OCI-LY7 (cell line): Measurements from ENCODE around the gene ACP3. TPM values are rescaled to one million over a fixed set of nuclear protein-coding genes. Genes with fewer than 3 reads are reported as not detected.
A peak's percentile ranks its signal among the peaks of the same experiment; 100 is the strongest.

ENCODE experiments used
- BruUV-seq: library from RNA; stranded (reverse); fragments of 400-500 nt; replicated peaks from 2 replicates; lab custom pipeline; 2021; lab: Mats Ljungman, UMichigan
- CTCF ChIA-PET: fragments of 300-600 bp; sonication (Branson Sonifier 250); formaldehyde crosslinking; loops from one replicate; lab custom pipeline; 2022; ENCODE audit warnings: antibody characterized with exemption; ENCODE audit not compliant: unreplicated experiment; lab: Charles Lee
- POLR2A ChIA-PET: fragments of 300-600 bp; sonication (Branson Sonifier 250); formaldehyde crosslinking; loops from one replicate; lab custom pipeline; 2022; ENCODE audit warnings: antibody characterized with exemption; lab: Charles Lee
- DNase-seq: peaks from one replicate; pipeline ENCODE4 v3.0.0-alpha.2; 2015; ENCODE audit warnings: low spot score
- H2AFZ ChIP-seq: fragments of 200-600 bp; sonication (generic), shearing (Covaris generic); 2 replicates; pipeline ENCODE4 v1.6.1; 2014; ENCODE audit warnings: mild to moderate bottlenecking, antibody characterized with exemption, low read length, moderate library complexity
- H3K27ac ChIP-seq: fragments of 200-600 bp; sonication (generic); 2 replicates; pipeline ENCODE4 v1.5.1; 2014; ENCODE audit warnings: mixed run types, low read depth, mild to moderate bottlenecking, moderate library complexity, low read length, inconsistent platforms; ENCODE audit not compliant: poor library complexity, severe bottlenecking
- H3K36me3 ChIP-seq: fragments of 200-600 bp; sonication (generic); 2 replicates; pipeline ENCODE4 v1.6.1; 2014; ENCODE audit warnings: mild to moderate bottlenecking, antibody characterized with exemption, low read length, moderate library complexity, mixed read lengths; ENCODE audit not compliant: insufficient read depth
- H3K4me1 ChIP-seq: fragments of 200-600 bp; sonication (generic); 2 replicates; pipeline ENCODE4 v1.5.1; 2014; ENCODE audit warnings: mild to moderate bottlenecking, low read length; ENCODE audit not compliant: insufficient read depth, poor library complexity, severe bottlenecking
- H3K4me2 ChIP-seq: fragments of 200-600 bp; sonication (generic); 2 replicates; pipeline ENCODE4 v1.6.1; 2014; ENCODE audit warnings: mild to moderate bottlenecking, low read length
- H3K4me3 ChIP-seq: fragments of 200-600 bp; sonication (generic); 2 replicates; pipeline ENCODE4 v1.5.1; 2014; ENCODE audit warnings: mild to moderate bottlenecking, low read depth, low read length; ENCODE audit not compliant: poor library complexity, severe bottlenecking
- H3K79me2 ChIP-seq: fragments of 200-600 bp; sonication (generic); 2 replicates; pipeline ENCODE4 v1.6.1; 2016; ENCODE audit warnings: low read depth, mild to moderate bottlenecking, low read length, moderate library complexity, mixed read lengths; ENCODE audit not compliant: insufficient read depth
- H3K9me2 ChIP-seq: fragments of 200-600 bp; sonication (generic); 2 replicates; pipeline ENCODE4 v1.6.1; 2016; ENCODE audit warnings: mild to moderate bottlenecking, low read length, mixed read lengths; ENCODE audit not compliant: insufficient read depth
- H3K9me3 ChIP-seq: fragments of 200-600 bp; sonication (generic); 2 replicates; pipeline ENCODE4 v1.6.1; 2014; ENCODE audit warnings: mild to moderate bottlenecking, mixed run types, low read length, mixed read lengths
- H4K20me1 ChIP-seq: fragments of 200-600 bp; sonication (generic); 2 replicates; pipeline ENCODE4 v1.6.1; 2014; ENCODE audit warnings: mild to moderate bottlenecking, antibody characterized with exemption, low read length, moderate library complexity, mixed read lengths; ENCODE audit not compliant: insufficient read depth
- EZH2phosphoT487 ChIP-seq: fragments of 200-600 bp; sonication (generic); IDR thresholded peaks from 2 replicates; pipeline ENCODE4 v1.6.1; 2018; ENCODE audit warnings: low read depth, borderline replicate concordance, mild to moderate bottlenecking, mixed run types, antibody characterized with exemption, low read length, moderate library complexity, mixed read lengths
- intact Hi-C: fragments of 100-400 bp; cut with micrococcal nuclease; formaldehyde crosslinking; loops from one replicate; pipeline ENCODE4 v1.10.0; 2022; ENCODE audit not compliant: unreplicated experiment
- total RNA-seq, 2 experiments: library from RNA; depleted of rRNA in 1 of 2; stranded (reverse); fragments of >200 nt in 1 of 2; shearing (Covaris generic) in 1 of 2; gene quantifications; 2 replicates each; pipeline ENCODE4 v1.2.3, GENCODE V29; 2014 to 2022
- TF ChIP-seq, protein P1 (sequence below): fragments of 200-600 bp; sonication (generic); conservative IDR thresholded peaks from 2 replicates; pipeline ENCODE4 v1.5.1; 2014; ENCODE audit warnings: mild to moderate bottlenecking, antibody characterized with exemption, low read length, moderate library complexity, mixed read lengths

The ACP3 gene
- total RNA-seq, 2 experiments from 2014 or later: 4.1 to 13.7 TPM

DNA sequence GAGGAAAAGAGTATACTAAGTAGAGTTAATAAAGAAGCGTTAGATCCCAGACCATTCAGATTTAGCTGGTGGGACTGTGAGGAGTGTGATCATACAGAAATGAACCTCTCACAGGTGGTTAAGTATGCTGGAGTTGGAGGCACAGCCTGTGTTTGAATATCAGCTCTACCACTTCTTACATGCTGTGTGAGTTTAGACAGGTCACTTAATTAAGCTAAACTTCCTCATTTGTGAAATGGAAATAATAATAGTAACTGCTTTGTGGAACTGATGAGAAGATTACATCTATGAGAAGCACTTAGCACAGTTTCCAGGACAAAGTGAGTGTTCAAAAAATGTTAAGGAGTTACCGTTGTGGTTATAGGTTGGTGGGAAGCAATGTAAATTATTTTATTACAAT, 8.4 kb downstream of the ACP3 start:
- no TSS peak for BruUV-seq
- Histone ChIP-seq H4K20me1 (no peaks in the 10 kb centered on the region), H3K36me3 (no peaks in the 10 kb centered on the region), H3K9me3 (no peaks in the 10 kb centered on the region), H3K79me2 (no peaks in the 10 kb centered on the region), H2AFZ (peak overlapping the region; percentile 28; the same call in 1 of the 2 replicates), H3K9me2 (no peaks in the 10 kb centered on the region), H3K27ac (peak overlapping the region; percentile 18), H3K4me3 (no peak overlapping the region), H3K4me2 (peak overlapping the region; percentile 47), H3K4me1 (peaks cover 20% of the 10 kb centered on the region)
- intact Hi-C loops: no loop called here
- DNase-seq: peak; percentile 41
- no peak for TF ChIP-seq EZH2phosphoT487
- TF ChIP-seq, protein P1, sequence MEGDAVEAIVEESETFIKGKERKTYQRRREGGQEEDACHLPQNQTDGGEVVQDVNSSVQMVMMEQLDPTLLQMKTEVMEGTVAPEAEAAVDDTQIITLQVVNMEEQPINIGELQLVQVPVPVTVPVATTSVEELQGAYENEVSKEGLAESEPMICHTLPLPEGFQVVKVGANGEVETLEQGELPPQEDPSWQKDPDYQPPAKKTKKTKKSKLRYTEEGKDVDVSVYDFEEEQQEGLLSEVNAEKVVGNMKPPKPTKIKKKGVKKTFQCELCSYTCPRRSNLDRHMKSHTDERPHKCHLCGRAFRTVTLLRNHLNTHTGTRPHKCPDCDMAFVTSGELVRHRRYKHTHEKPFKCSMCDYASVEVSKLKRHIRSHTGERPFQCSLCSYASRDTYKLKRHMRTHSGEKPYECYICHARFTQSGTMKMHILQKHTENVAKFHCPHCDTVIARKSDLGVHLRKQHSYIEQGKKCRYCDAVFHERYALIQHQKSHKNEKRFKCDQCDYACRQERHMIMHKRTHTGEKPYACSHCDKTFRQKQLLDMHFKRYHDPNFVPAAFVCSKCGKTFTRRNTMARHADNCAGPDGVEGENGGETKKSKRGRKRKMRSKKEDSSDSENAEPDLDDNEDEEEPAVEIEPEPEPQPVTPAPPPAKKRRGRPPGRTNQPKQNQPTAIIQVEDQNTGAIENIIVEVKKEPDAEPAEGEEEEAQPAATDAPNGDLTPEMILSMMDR: no peak
- ChIA-PET CTCF (no interaction called here), POLR2A (interaction anchor here (1.6 to 3.1 kb wide), 3 partner anchors 8 to 26 kb away, joined by 7 to 22 read pairs (median 12); partner anchors contain the start of gene ACP3)

DNA sequence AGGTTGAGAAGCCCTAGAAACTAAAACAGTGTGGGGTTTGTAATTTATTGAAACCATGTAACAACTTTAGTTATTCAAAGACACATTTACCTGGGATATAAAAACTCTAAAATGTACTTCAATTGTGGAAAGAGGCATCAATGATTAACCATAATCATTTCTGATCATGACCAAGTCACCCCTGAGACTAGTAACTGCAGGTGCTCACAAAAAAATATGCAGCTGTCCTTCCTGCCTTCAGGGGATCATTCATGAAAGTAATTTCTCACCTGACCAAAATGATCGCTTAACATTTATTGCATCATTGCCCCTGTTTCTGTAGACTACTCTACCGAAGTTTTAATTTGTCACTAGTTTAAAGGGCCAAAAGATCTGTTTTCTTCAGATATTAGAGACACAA, 9.0 kb downstream of the ACP3 start:
- H4K20me1 ChIP-seq: no peaks in the 10 kb centered on the region
- intact Hi-C loops: no loop called here
- H3K36me3 ChIP-seq: no peaks in the 10 kb centered on the region
- DNase-seq: peak; percentile 37
- no peaks in the 10 kb centered on the region for H3K9me3 ChIP-seq
- no peaks in the 10 kb centered on the region for H3K9me2 ChIP-seq
- peak overlapping the region; percentile 28; the same call in 1 of the 2 replicates for H2AFZ ChIP-seq
- H3K4me3 ChIP-seq: no peak overlapping the region
- no TSS peak for BruUV-seq
- peaks cover 20% of the 10 kb centered on the region for H3K4me1 ChIP-seq
- TF ChIP-seq, protein P1: no peak
- no peak for TF ChIP-seq EZH2phosphoT487
- ChIA-PET CTCF (no interaction called here), POLR2A (interaction anchor here (1.2 to 3.1 kb wide), 4 partner anchors 8 to 25 kb away, joined by 4 to 22 read pairs (median 10); partner anchors contain the start of gene ACP3)
- peak overlapping the region; percentile 47 for H3K4me2 ChIP-seq
- peak overlapping the region; percentile 18 for H3K27ac ChIP-seq
- H3K79me2 ChIP-seq: no peaks in the 10 kb centered on the region

DNA sequence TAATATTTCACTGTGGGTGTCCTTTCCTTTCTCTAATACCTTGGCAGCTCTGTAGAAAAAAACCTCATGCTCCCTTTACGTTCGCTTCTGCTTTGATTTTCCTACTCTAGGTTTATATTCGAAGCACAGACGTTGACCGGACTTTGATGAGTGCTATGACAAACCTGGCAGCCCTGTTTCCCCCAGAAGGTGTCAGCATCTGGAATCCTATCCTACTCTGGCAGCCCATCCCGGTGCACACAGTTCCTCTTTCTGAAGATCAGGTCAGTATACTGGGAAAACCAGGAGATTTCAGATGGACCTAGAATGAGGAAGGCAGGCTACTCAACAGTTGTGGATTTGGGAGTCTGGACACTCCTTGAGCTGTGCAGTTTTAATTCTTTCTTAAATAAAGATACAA, 14.9 kb downstream of the ACP3 start:
- no peak overlapping the region for H2AFZ ChIP-seq
- intact Hi-C loops: no loop called here
- H3K79me2 ChIP-seq: no peaks in the 10 kb centered on the region
- no peak overlapping the region for H3K27ac ChIP-seq
- H3K4me1 ChIP-seq: no peaks in the 10 kb centered on the region
- no peak for DNase-seq
- no peaks in the 10 kb centered on the region for H4K20me1 ChIP-seq
- no peaks in the 10 kb centered on the region for H3K36me3 ChIP-seq
- H3K4me3 ChIP-seq: no peak overlapping the region
- ChIA-PET CTCF (no interaction called here), POLR2A (interaction anchor here (3.7 kb wide), 1 partner anchor 14 kb away, joined by 16 read pairs; the partner anchor contains the start of gene ACP3)
- no peaks in the 10 kb centered on the region for H3K9me2 ChIP-seq
- no peak for TF ChIP-seq EZH2phosphoT487
- TF ChIP-seq, protein P1: no peak
- no peaks in the 10 kb centered on the region for H3K9me3 ChIP-seq
- no peak overlapping the region for H3K4me2 ChIP-seq
- no TSS peak for BruUV-seq
